ENCODE results near the gene PA2G4.

Gene PA2G4

DNA sequence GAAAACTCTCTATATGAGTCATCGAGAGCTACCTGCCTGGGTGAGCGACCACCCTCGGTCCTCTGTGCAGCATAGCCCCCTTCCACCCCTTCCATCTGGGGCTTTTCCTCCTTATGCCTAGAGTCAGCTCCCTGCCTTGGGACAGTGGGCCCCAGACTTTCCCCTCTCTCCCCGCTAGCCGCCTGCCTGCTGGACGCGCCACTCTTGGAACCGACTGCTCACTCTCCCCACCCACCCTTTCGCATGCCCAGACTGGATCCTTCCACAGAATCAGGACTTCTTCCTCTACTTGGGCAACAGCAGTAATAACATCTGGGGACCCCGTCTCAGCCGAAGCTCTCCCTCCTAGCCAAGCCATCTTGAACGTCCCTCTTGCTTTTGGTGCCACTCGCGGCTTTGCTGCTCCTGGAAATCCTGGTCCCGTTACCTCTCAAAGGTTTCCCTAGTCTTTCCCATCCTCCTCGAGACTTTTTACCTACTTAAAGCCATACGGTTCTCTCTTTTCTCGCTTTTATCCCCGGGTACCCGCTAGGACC lies 24.4 kb downstream of the PA2G4 start:
- Histone ChIP-seq H4K20me1 (ENCODE audit: insufficient read depth, low read length) (no peaks in the 10 kb centered on the region), H3K4me1 (ENCODE audit: low read length) (peaks cover 29% of the 10 kb centered on the region), H3K27ac (ENCODE audit: low read length) (peak overlapping the region; percentile 55; the same call in 1 of the 2 replicates), H3K36me3 (replicated peaks; ENCODE audit: low read depth, low read length) (peaks cover 30% of the 10 kb centered on the region), H2AFZ (ENCODE audit: low read depth, low read length) (0 out of 2 replicates have a peak overlapping the region, but pooled peaks have one; percentile 49), H3K79me2 (ENCODE audit: low read length) (peaks cover 11% of the 10 kb centered on the region), H3K9me3 (ENCODE audit: insufficient read depth, low read length) (no peaks in the 10 kb centered on the region), H3K27me3 (ENCODE audit: low read depth, low read length) (no peaks in the 10 kb centered on the region), H3K9ac (ENCODE audit: low read length) (peak overlapping the region; percentile 94), H3K4me2 (ENCODE audit: low read length) (peak overlapping the region; percentile 86), H3K4me3 (ENCODE audit: low read length) (peak overlapping the region; percentile 97)
- TF ChIP-seq, protein P1, sequence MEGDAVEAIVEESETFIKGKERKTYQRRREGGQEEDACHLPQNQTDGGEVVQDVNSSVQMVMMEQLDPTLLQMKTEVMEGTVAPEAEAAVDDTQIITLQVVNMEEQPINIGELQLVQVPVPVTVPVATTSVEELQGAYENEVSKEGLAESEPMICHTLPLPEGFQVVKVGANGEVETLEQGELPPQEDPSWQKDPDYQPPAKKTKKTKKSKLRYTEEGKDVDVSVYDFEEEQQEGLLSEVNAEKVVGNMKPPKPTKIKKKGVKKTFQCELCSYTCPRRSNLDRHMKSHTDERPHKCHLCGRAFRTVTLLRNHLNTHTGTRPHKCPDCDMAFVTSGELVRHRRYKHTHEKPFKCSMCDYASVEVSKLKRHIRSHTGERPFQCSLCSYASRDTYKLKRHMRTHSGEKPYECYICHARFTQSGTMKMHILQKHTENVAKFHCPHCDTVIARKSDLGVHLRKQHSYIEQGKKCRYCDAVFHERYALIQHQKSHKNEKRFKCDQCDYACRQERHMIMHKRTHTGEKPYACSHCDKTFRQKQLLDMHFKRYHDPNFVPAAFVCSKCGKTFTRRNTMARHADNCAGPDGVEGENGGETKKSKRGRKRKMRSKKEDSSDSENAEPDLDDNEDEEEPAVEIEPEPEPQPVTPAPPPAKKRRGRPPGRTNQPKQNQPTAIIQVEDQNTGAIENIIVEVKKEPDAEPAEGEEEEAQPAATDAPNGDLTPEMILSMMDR (IDR thresholded peaks at IDR 0.05; ENCODE audit: low read depth, low read length) = no peak
- TF ChIP-seq EZH2phosphoT487 (IDR thresholded peaks at IDR 0.05; ENCODE audit: low read depth) = no peak

DNA sequence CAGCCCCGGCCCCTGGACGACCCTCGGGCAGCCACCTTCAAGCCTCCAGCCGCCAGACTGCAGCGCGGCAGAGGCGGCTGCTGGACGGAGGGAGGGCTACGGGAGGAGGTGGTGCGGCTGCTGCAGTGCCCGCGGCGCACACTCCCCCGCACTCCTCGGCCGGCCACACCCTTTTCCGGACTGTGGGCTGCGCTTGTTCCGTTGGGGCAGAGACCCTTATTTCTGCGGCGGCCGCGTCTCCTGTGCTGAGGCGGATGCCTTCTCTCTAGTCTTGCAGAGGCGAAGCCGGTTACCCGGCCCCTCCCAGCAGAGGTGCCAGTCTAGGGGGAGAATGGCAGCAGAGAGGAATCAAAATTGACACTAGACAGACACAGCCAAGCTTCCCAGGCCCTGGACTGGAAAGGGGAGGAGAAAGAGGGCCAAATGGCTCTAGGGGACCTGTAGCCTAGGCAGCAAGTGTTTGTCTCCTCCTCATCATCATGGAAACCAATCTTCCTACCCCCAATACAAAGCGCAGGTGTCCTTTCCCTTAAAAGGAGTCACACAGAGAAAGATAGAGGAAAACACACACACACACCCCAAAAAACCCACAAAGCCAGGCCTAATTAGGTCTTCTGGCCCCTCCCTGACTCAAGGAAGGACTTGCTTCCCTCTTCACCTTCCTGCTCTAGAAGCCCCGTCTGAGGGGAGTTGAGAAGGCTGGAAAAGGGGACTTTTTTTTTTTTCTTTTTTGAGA lies 25.0 kb downstream of the PA2G4 start:
- Histone ChIP-seq H3K9ac (ENCODE audit: low read length) (peak overlapping the region; percentile 94), H3K4me3 (ENCODE audit: low read length) (peak overlapping the region; percentile 97), H3K79me2 (ENCODE audit: low read length) (peaks cover 11% of the 10 kb centered on the region), H3K4me2 (ENCODE audit: low read length) (peak overlapping the region; percentile 86), H3K36me3 (replicated peaks; ENCODE audit: low read depth, low read length) (peaks cover 37% of the 10 kb centered on the region), H3K4me1 (ENCODE audit: low read length) (peaks cover 29% of the 10 kb centered on the region), H4K20me1 (ENCODE audit: insufficient read depth, low read length) (no peaks in the 10 kb centered on the region), H3K27ac (ENCODE audit: low read length) (no peak overlapping the region), H3K9me3 (ENCODE audit: insufficient read depth, low read length) (no peaks in the 10 kb centered on the region), H2AFZ (ENCODE audit: low read depth, low read length) (no peak overlapping the region), H3K27me3 (ENCODE audit: low read depth, low read length) (no peaks in the 10 kb centered on the region)
- TF ChIP-seq, protein P1 (IDR thresholded peaks at IDR 0.05; ENCODE audit: low read depth, low read length) = no peak
- TF ChIP-seq EZH2phosphoT487 (IDR thresholded peaks at IDR 0.05; ENCODE audit: low read depth) = no peak

DNA sequence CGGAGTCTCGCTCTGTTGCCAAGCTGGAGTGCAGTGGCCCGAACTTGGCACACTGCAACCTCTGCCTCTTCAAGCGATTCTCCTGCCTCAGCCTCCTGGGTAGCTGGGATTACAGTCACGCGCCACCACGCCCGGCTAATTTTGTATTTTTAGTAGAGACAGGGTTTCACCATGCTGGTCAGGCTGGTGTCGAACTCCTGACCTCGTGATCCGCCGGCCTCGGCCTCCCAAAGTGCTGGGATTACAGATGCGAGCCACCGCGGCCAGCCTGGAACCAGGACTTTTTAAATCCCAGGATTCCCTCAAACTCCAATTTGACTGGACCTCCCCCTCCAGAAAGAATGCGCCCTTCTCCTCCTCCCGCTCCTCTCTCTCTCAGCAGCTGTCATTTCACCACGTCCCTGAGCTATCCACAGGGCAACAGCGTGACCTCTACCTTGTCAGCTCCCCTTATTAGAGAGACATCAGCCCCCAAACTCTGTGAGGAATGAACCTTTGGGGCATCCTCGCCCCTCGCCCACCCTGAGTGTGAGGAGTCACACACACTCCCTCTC lies 25.7 kb downstream of the PA2G4 start:
- TF ChIP-seq, protein P1 (IDR thresholded peaks at IDR 0.05; ENCODE audit: low read depth, low read length) = no peak
- TF ChIP-seq EZH2phosphoT487 (IDR thresholded peaks at IDR 0.05; ENCODE audit: low read depth) = no peak
- Histone ChIP-seq H3K27ac (ENCODE audit: low read length) (no peak overlapping the region), H3K36me3 (replicated peaks; ENCODE audit: low read depth, low read length) (peaks cover 37% of the 10 kb centered on the region), H2AFZ (ENCODE audit: low read depth, low read length) (no peak overlapping the region), H4K20me1 (ENCODE audit: insufficient read depth, low read length) (no peaks in the 10 kb centered on the region), H3K79me2 (ENCODE audit: low read length) (peaks cover 11% of the 10 kb centered on the region), H3K4me1 (ENCODE audit: low read length) (peaks cover 29% of the 10 kb centered on the region), H3K27me3 (ENCODE audit: low read depth, low read length) (no peaks in the 10 kb centered on the region), H3K4me3 (ENCODE audit: low read length) (no peak overlapping the region), H3K4me2 (ENCODE audit: low read length) (peak overlapping the region; percentile 86), H3K9me3 (ENCODE audit: insufficient read depth, low read length) (no peaks in the 10 kb centered on the region), H3K9ac (ENCODE audit: low read length) (no peak overlapping the region)

DNA sequence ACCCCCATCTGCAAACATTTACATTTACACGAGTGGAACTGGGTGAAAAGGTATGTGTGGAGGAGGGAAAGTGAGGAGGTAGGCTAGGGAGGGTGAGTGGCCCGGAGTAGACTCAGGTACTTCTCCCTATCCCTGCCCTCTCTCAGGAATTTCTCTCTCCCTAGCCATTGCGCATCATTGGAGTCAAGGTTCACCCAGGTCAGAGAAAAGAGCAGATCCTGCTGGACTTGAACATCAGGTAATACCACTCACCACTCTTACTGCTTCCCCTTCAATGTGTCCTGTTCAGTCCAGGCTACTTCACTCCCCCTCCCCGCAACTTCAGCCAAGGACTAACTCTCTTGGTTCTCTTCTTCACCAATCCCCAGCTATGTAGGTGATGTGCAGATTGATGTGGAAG lies 26.5 kb downstream of the PA2G4 start:
- no peak overlapping the region for H3K4me3 ChIP-seq (ENCODE audit: low read length)
- no peak overlapping the region for H2AFZ ChIP-seq (ENCODE audit: low read depth, low read length)
- H3K4me2 ChIP-seq (ENCODE audit: low read length) = no peak overlapping the region
- H3K27ac ChIP-seq (ENCODE audit: low read length) = no peak overlapping the region
- peaks cover 22% of the 10 kb centered on the region for H3K4me1 ChIP-seq (ENCODE audit: low read length)
- no peaks in the 10 kb centered on the region for H4K20me1 ChIP-seq (ENCODE audit: insufficient read depth, low read length)
- TF ChIP-seq, protein P1 (IDR thresholded peaks at IDR 0.05; ENCODE audit: low read depth, low read length) = no peak
- TF ChIP-seq EZH2phosphoT487 (IDR thresholded peaks at IDR 0.05; ENCODE audit: low read depth) = no peak
- no peaks in the 10 kb centered on the region for H3K27me3 ChIP-seq (ENCODE audit: low read depth, low read length)
- peaks cover 37% of the 10 kb centered on the region for H3K36me3 ChIP-seq (replicated peaks; ENCODE audit: low read depth, low read length)
- H3K9me3 ChIP-seq (ENCODE audit: insufficient read depth, low read length) = no peaks in the 10 kb centered on the region
- H3K79me2 ChIP-seq (ENCODE audit: low read length) = peaks cover 11% of the 10 kb centered on the region
- H3K9ac ChIP-seq (ENCODE audit: low read length) = no peak overlapping the region

Measured in OCI-LY3 (cell line).